GM21825 (cell line): Measurements from ENCODE around the gene TSPAN18.

Experiments
- ATAC-seq: cut with Tn5 transposase; IDR thresholded peaks from one replicate; pipeline ENCODE4 v1.9.1; 2021; ENCODE audit warnings: mild to moderate bottlenecking, moderate library complexity; ENCODE audit not compliant: unreplicated experiment

Gene TSPAN18

DNA sequence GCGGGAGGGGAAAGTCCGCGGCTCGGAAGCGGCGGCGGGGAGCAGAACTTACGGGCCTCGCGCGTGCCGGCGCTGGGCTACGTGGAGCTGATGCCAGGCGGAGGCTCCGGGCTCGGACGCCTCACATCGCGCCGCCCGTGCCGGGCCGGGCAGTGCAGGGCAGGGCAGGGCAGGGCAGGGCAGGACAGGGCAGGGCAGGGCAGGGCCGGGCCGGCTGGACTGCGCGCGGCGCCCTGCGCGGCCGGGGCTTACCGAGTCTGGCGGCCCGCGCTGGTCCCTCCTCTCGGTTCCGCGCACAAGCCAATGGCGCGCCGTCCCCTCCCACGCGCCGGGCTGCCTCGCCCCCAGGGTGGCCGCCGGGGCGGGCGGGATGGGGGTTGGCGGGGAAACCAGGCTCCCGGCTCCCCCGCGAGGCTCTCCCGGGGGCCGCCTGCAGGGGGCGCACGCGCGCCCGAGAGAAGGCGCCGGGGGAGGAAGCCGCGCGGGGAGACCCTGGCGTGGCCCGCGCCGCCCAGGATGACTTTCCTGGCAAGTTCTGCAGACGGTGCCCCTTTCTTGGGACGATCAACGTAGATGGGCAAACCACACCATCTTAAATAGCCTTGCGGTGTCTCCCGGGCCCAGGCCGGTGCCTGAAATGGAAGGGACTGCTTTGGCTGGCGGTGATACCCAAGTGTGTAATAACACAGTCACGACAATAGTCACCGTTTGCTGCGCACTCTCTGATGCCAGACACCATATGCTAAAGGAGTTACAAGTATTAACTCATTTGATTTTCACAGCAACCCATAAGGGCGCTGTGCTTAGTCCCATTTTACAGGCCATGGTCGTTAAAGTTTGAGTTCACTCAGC is 224.1 kb downstream of the TSPAN18 start, which contains the start of gene TP53I11:
TP53I11 (minus strand) TSS at position 259 of the 852 bp plus-strand sequence. CDS start 12,548 bp downstream, outside the sequence.
- ATAC-seq: no peak

DNA sequence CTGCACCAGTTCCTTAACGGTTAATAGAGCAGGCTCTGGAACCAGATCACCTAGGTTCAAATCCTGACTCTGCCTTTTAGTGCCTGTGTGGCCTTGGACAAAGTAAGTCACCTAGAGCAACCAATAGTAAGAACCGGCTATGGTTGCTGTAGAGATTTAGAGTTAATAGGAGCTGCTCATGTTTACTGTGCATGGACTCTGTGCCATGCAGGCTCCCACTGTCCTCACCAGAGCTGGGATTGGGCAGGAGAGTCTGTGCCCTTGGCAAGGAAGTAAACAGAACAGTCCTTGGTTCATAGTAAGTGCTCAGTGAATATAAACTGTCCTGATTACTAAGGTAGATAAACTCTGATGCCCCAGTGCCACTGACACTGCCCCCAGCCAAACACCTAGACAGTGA is 225.3 kb downstream of the TSPAN18 start:
- ATAC-seq: no peak

DNA sequence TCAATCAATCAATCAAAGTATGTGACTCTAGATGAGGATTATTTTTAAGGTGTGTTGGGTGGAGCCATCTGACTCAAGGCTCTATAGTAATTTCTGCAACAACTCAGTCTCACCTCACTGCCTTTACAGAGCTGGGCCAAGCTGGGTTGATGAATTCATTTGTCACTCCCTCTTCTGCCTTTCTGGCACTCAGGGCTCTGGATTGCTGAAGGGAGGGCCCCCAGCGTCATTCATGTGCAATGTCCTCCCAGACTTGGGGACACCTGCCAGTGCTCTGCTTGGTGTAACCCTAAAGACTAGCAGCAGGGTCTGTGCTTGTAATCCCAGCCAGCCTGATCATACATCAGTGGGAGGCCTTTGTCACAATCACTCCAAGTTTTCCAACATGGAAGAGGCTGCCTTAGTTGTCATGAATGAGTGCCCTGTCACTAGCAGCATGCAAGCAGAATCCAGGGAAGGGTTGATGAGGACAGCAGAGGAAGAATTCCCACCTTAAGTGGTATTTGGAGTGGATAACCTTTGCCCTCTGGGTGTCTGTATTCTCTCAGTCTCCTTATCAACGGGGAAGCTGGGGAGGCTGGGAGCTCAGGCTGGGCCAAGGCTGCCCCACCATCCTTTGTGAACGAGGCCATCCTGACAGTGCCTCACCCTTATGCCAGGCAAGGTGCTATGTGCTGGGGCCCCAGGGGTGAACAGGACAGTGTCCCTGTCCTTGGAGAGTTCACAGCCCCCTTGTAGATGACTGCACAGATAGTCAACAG is 225.9 kb downstream of the TSPAN18 start:
- ATAC-seq: no peak

DNA sequence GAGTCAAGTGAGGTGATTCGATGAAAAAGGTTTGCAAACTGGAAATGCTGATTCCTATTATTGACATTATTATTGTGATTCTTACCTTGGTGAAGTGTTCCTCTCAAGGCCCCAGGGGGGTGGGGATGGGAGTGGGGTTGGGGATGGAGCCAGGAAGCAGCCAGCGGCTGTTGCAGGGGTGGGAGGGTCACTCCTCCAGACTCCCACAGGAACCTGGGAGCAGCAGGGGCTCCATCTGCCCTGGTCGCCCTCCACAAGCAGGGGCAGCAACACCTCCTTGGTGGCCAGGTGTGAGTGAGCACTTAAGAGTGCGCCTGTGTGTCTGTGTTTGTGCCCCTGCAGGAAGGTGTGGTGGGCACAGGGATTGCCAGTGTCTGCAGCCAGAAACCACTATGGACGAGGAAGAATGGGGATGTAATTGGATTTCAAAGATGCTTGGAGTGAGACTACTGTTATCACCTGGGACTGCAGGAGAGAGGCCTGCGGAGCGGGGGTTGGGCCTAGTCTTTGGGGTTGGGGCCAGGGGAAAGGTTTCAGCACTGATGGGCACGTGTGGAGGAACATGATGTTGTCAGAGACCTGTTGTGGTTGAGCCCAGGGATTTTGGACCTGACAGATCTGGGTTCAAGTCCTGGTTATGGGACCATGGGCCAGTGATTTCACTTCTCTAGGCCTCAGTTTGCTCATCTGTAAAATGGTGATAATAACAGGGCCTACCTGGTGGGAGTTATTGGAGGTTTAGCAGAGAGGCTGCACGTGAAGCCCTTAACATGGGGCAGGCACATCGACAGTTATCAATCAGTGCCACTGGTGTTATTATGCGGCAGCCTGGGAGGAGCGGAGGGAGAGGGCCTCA is 227.5 kb downstream of the TSPAN18 start:
- ATAC-seq: no peak

DNA sequence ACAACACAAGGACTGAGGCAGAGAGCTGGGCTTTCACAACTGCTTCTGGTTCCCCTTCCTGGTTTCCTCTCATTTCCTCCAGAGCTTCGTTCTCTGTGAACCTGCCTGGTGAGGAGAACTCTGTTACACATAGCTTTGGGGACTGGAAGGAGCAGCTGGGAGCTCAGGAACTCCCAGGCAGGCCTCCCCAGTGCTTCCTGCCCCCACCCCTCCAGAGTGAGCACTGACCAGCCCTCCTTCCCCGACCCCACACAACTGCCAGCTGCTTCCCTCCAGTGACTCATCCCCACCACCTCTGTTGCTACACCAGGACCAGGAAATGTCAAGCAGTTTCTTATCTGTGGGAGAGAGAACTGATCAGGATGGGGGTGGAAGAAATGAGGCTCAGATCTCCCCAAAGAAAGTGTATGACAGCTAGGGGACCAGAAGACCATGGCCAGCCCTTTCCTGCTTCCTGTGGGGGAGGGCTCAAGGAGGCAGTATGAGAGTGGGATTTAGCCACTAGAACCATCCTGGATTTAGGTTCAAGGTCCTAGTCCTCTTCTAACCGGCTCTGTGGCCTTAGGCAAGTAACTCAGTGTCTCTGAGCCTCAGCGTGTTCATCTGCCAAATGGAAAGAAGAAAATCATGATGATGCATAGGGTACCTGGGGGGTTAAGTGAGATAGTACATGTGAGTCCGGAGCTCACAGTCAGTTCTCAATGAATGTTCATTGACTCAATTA is 228.4 kb downstream of the TSPAN18 start:
- no peak for ATAC-seq

- ATAC-seq: no peak
Measured at GRCh38 chr11:44957040-44957515, 230.3 kb downstream of the TSPAN18 start.

- ATAC-seq: no peak
Measured at GRCh38 chr11:44957776-44958564, 231.2 kb downstream of the TSPAN18 start.

DNA sequence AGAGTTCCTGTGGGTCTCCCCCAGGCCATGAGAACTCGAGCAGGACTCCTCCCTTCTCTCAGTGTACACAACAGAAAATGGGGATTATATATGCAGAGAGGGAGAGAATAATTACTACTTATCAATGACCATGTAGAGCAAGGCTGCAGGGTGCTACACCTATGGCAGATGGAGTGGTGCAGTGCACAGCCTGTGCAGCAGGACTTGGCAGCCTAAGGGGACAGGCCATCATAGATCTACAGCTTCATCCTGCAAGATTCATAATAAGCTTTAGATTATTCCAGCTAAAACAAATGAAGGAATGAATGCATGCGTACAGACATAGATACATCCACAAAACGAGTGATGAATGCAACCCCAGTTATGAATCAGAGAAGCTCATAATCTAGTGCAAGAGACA is 232.3 kb downstream of the TSPAN18 start:
- no peak for ATAC-seq

GRCh38 chr11:44960200-44960845 is 233.6 kb downstream of the TSPAN18 start:
- ATAC-seq: no peak

GRCh38 chr11:44962464-44962863 is 235.7 kb downstream of the TSPAN18 start:
- ATAC-seq: no peak

DNA sequence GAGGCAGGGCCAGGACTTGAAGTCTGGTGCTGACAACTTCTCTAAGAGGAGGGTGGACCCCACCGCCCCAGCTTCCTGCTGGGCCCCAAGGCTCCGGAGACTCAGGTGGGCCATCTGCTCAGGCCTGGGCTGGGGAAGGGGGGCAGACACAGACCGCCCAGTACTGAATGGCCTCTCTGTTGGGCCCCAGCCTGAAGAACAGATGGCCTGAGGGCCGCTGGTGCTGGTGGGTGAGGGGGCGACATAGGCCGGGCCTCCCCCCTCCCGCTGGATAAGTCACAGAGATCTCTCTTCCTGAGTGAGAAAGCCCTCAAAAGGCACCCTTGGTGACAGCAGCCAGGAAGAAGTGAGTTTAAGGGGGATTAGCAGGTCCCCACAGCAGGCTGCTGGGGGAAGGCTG is 236.4 kb downstream of the TSPAN18 start:
- ATAC-seq: no peak

GRCh38 chr11:44963948-44964347 is 237.2 kb downstream of the TSPAN18 start:
- ATAC-seq: no peak

- ATAC-seq: no peak
Measured at GRCh38 chr11:44964526-44965209, 237.9 kb downstream of the TSPAN18 start.

- no peak for ATAC-seq
Measured at GRCh38 chr11:44966694-44967093, 239.9 kb downstream of the TSPAN18 start.

- ATAC-seq: no peak
Measured at GRCh38 chr11:44967930-44968496, 241.3 kb downstream of the TSPAN18 start.

DNA sequence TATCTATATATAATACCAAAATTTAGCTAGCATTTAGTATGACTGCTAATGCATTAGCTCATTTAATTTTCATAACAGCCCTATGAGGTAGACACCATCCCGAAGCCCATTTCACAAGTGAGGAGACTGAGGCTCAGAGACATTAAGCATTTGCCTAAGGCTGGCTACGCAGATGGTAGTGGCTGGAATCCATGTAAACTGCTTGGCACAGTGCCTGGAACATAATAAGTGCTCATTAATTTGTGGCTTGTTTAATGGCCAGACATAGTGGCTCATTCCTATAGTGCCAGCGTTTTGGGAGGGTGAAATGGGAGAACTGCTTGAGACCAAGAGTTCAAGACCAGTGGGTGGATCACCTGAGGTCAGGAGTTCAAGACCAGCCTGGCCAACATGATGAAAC is 241.7 kb downstream of the TSPAN18 start:
- no peak for ATAC-seq

- ATAC-seq: no peak
Measured at GRCh38 chr11:44969651-44970252, 243.0 kb downstream of the TSPAN18 start.

DNA sequence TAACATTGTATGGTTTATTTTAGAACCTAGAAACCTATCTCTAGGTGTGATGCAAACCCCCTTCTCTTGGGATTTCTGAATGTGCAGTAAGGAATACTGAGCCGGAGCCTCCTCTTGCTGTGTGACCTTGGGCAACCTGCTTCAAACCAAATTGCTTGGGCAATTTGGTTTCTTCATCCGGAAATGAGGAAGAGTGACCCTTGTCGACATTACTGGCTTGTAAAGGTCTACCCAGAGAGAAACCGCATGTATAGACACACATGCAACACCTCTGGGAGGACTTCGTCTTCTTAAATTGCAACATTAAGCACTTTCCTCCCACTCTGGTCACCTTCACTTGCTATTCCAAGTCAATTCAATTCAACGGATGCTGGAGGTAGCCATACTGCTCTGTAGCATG is 243.5 kb downstream of the TSPAN18 start:
- no peak for ATAC-seq
